HG03039 (cell line): ENCODE results near the gene SLC43A2.
A peak's percentile ranks its signal among the peaks of the same experiment; 100 is the strongest.
"Not testable (repeated sequence)": the region's sequence is repeated elsewhere in the genome, so short reads cannot be mapped to it uniquely, and the experiment has no call there.

Experiments
- ATAC-seq: cut with Tn5 transposase; IDR thresholded peaks from one replicate; pipeline ENCODE4 v1.9.1; 2021; ENCODE audit warnings: mild to moderate bottlenecking, moderate library complexity; ENCODE audit not compliant: unreplicated experiment

Gene SLC43A2

DNA sequence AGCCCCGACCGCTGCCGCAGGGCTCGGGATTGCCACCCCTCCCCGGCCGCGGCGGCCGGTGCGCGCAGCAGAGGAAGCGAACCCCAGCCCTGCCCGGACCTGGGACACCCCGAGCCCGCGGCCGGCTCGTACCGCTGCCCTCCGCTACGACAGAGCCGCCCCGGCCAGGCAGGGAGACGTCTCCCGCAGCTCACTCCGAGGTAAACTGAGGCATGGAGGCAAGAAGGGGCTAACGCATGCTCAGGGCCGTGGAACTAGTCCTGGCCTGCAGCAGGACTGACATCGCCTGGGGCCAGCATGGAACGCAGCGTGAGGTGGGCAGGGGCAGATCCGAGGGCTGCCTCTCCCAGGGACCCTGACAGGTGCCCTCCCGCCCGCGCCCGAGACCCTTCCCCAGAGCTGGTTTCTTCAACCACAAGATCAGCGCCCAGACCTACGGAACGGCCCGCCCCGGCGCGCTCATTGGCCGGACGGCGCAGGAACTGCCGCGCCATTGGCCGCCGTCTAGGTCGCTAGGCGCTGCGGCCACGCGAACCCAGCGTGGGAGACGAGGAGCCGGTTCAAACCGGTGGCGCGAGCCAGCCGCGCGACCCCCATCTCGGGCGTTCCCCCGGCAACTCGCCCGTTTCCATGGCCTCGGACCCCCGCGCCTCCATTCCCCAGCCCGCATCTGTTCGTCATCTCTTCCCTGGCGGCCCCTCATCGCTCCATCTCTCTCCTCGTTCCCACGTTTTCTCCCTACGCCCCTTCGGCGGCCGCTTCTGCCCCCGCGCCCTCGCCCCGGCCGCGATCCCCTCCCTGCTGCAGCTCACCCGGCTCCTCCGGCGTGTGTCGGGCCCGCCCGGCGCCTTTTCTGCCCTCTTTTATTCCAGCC lies at the start of gene SLC43A2:
TSS of gene SLC43A2 (minus strand) at position 853 of the 874 bp plus-strand sequence. CDS start 960 bp downstream, outside the sequence.
- ATAC-seq: peak; percentile 41

GRCh38 chr17:1676401-1676800 lies 47.8 kb upstream of the SLC43A2 start:
- no peak for ATAC-seq

DNA sequence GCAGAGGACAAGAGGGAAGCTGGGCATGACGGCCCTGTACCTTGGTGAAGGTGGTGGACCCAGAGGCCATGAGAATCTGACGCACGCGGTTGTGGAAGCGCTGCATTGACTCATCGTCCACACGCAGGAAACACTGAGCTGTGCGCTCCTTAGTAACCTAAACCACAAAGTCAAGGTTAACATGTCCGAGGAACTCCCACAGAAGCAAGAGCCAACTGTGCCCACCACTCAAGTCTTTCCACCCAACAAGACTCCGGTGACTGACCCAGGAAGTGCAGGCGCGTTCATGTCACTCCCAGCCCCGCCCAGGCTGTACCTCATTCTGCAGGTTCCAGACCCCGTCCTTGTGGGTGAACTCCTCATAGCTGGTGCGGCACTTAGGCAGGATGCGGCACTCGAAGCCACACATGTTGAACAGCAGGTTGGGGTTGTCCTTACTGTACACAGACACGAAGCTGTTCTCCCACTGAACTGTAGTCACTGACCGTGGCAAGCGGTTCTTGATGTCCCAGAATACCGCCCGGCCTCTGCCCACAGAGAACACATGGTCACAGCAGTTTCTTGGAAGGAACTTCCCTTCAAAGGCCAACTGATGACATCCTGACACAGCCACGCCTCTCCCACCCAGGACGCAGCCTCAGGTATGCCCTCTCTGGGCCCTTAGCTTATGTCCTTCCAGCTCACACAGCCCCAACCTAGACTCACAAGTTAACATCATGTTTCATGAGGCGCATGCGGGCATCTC lies 44.6 kb upstream of the SLC43A2 start:
- ATAC-seq: no peak

GRCh38 chr17:1663934-1664333 lies 35.3 kb upstream of the SLC43A2 start:
- ATAC-seq: not testable (repeated sequence)

DNA sequence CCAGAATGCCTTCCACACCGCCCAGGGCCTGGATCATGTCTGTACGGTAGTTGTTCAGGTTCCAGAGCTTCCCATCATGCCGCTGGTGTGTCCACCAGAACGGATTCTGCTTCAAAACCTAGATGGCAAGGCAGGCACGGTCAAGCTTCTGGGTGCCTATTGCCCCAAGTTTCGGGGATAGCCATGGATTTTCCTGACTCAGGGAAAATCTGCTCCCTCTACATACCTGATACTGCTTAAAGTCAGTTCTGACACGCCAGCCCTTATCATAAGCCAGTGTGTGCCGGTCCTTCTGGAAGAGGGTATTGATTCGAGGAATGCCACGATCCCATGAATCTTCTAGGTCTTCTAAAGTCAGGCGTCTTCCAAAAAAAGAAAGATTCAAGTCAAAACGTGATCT lies 32.4 kb upstream of the SLC43A2 start:
- ATAC-seq: no peak

DNA sequence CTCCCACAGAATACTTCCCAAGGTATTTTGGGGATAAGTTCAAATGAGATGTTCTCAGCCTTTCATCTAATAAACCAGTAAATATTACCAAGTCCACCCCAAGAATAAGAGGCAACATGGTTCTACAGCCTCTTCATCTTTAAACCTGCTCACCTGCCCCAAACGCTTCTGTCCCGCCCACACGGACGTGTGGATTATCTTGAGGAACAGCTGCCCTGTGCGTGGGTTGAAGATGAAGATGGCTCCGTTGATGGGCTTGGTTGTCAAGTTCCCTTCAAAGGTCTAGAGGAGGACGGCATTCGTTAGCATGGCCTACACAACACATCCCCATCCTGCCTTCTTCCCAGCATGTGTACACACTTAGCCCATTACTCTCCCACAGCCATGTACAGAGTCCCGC lies 29.5 kb upstream of the SLC43A2 start:
- no peak for ATAC-seq

DNA sequence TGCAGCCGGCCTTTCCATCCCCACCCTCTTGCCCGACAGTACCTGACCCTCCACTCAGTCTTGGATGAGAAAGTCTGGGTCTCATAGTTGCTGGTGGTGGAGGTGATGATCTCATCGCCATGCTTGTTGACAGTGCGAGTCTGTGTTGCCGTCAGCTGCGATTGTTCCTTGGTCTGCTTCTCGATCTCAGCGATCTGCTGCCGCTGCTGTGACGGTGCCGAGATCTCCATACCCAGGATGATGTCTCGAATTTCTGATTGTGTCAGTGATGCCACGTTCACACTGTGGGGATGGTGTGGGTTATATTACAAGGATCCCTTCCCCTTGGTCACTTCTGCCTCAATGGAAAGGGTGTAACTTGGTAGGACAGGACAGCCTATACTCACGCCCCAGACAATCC lies 25.1 kb upstream of the SLC43A2 start:
- ATAC-seq: no peak

GRCh38 chr17:1652794-1653193 lies 24.2 kb upstream of the SLC43A2 start:
- not testable (repeated sequence) for ATAC-seq

GRCh38 chr17:1651559-1651844 lies 22.9 kb upstream of the SLC43A2 start:
- ATAC-seq: no peak

DNA sequence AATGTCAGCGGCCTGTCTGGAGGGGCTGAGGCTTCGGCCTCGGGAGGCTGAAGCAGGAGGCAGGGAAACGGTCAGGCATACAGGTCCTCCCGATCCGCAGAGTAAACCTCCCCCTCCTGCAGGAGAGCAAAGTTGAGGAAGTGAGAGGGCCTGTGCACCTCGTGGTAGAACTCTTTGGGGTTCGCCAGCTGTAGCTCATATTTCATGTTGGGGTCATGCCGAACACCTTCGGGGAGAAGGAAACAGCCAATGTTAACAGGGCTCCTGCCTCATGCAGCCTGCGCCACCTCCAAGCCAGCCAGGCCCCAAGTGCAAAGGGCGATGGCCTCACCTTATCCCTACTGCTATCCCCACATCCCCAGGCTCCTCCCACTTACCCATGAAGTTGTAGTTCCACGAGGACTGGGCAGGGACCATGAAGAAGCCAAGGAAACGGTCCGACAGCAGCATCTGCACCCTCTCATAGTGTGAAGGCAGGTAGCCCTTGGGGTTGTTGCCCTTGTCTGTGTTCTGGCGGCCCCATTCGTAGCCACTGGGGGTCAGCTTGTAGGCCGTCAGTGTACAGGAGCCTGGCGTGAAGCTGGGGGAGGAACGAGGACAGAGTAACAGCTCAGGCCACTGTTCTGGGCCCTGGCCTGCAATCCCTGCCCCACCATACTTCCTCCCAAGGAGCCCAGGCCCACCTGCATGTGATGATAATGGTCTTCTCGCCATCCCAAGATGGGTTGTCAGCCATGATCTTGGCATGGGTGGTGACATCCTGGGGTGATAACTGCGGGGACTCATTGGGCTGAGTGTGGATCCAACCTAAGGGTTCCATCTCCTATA lies 22.3 kb upstream of the SLC43A2 start:
- ATAC-seq: no peak

- peak; percentile 0 for ATAC-seq
These were observed 21.3 kb upstream of the SLC43A2 start, which contains the start of gene RILP for GRCh38 chr17:1649844-1650501. RILP (minus strand) TSS chr17:1649866; CDS start chr17:1649804, 62 bp downstream.

DNA sequence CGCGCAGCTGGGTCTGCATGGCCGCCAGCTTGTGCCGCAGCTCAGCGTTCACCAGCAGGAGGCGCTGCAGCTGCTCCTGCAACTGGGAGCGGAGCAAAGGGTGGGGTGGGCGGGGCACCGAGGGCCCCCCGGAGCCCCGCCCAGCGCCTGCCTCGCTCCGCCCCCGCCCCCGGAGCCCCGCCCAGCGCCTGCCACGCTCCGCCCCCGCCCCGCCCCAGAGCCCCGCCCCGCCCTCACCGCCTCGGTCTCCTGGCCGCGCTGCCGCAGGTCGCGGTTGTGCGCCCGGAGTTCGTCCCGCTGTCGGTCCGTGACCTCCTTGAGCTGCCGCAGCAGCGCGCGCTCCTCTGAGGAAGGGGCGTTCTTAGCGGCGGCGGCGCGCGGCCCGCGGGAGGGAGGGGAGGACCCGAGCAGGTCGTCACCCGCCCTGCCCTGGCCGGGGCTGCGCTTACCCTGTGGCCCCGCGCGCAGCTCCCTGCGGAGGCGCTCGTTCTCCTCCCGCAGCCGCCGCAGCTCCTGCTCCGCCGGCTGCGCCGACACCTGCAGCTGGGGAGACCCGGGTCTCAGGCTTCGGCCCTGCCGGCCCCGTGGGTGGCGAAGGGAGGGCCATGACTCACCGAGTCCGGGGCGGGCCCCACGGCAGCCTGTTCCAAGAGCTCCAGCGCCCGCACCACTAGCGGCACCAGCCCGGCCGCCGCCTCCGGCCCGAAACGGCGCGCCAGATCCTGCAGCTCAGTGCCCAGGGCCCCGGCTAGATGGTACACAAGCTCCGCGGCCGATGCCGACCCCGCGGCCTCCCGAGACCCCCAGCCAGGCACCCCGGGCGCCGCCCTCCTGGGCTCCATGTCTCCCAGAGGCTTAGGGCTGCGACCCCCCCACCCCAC lies 20.6 kb upstream of the SLC43A2 start:
- ATAC-seq: peak; percentile 47

- ATAC-seq: no peak
These were observed 19.7 kb upstream of the SLC43A2 start for GRCh38 chr17:1648173-1648962.

GRCh38 chr17:1647802-1648171 lies 19.2 kb upstream of the SLC43A2 start:
- ATAC-seq: no peak

DNA sequence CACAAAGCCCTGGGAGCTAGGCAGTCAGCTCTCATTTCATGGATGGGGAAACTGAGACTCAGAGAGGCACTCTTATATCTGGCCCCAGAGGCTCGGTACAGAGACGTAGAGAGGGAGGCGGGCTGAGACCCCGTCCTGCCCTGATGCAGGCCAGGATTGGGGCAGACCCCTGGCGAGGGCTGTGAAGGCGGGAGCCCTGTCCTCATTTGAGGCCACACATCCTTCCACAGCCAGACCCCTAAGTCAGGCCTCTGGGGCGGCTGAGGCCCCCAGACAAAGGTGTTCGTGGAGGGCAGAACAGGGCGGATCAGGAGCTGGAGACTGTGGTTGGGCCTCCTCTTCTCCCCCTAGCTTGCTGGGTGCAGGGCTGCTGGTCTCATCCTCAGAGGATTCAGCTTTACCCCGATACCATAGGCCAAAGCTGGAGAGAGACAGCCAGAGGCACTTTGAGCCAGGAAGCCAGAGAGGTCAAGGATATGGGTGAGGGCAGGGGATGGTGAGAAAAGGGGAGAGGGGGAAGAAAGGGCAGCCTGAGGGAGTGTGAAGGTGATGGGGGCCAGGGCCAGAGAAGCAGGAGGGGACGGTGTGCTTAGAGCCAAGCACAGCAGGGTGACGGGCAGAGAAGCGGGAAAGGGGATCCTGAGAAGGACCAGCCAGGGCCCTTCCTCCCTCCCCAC lies 17.7 kb upstream of the SLC43A2 start:
- no peak for ATAC-seq

GRCh38 chr17:1645207-1646171 lies 16.9 kb upstream of the SLC43A2 start, which contains the start of gene SCARF1:
SCARF1 (minus strand) TSS chr17:1645732; CDS start chr17:1645697, 35 bp downstream.
- ATAC-seq: no peak
